HEK293 (cell line): Measurements from ENCODE around the gene ACTR1B.

Experiments used
- CTCF ChIA-PET: fragments of 350-600 bp; formaldehyde crosslinking; extraction: SDS; loops from one replicate; lab custom pipeline; 2021; ENCODE audit warnings: antibody characterized with exemption; lab: Yijun Ruan, JAX
- POLR2A ChIA-PET: fragments of 300-600 bp; formaldehyde crosslinking; extraction: SDS; loops from one replicate; lab custom pipeline; 2020; ENCODE audit warnings: antibody characterized with exemption, inconsistent platforms; lab: Yijun Ruan, JAX
- H3K27ac ChIP-seq: fragments of 200-500 bp; sonication (Bioruptor generic); 2 replicates; pipeline ENCODE4 v1.5.1; 2014; ENCODE audit warnings: low read depth, low read length, control low read depth, inconsistent platforms; ENCODE audit errors: extremely low read depth
- H3K36me3 ChIP-seq, 2 experiments: fragments of 200-500 bp in 1 of 2; sonication (Bioruptor generic) in 1 of 2; 1 replicate in 1 of 2; 2 replicates in 1 of 2; pipeline ENCODE4 v1.5.1; 2014 to 2017; ENCODE audit warnings: inconsistent platforms in 2 of 2, low read length in 2 of 2; ENCODE audit not compliant: control insufficient read depth in 2 of 2, insufficient read depth in 1 of 2
- H3K4me1 ChIP-seq: fragments of 200-500 bp; sonication (Bioruptor generic); 2 replicates; pipeline ENCODE4 v1.5.1; 2014; ENCODE audit warnings: mild to moderate bottlenecking, low read length, inconsistent platforms; ENCODE audit not compliant: control insufficient read depth, insufficient read depth
- H3K4me3 ChIP-seq: 2 replicates; pipeline ENCODE4 v1.5.1; 2011; ENCODE audit warnings: low read depth, mild to moderate bottlenecking, control low read depth, low read length, moderate library complexity
- H3K9me3 ChIP-seq: fragments of 200-500 bp; sonication (Bioruptor generic); 2 replicates; pipeline ENCODE4 v1.5.1; 2014; ENCODE audit warnings: low read depth, low read length, inconsistent platforms; ENCODE audit not compliant: control insufficient read depth, insufficient read depth
- HOXC10 ChIP-seq: sonication (generic); formaldehyde crosslinking; IDR thresholded peaks from 2 replicates; pipeline ENCODE4 v1.8.1; 2023; ENCODE audit warnings: mild to moderate bottlenecking, missing genetic modification reagents
- SCRT1 ChIP-seq: fragments of 450-650 bp; formaldehyde crosslinking; IDR thresholded peaks from 2 replicates; pipeline ENCODE4 v1.5.1; 2016; ENCODE audit warnings: missing biosample characterization, missing genetic modification characterization, borderline replicate concordance
- SP3 ChIP-seq: fragments of 450-650 bp; formaldehyde crosslinking; IDR thresholded peaks from 2 replicates; pipeline ENCODE4 v1.5.1; 2016; ENCODE audit warnings: missing biosample characterization, missing genetic modification characterization
- ZFP41 ChIP-seq: fragments of 450-650 bp; formaldehyde crosslinking; IDR thresholded peaks from 2 replicates; pipeline ENCODE4 v1.5.1; 2016; ENCODE audit warnings: missing biosample characterization, missing genetic modification characterization, borderline replicate concordance
- ZNF221 ChIP-seq: fragments of 450-650 bp; formaldehyde crosslinking; IDR thresholded peaks from 2 replicates; pipeline ENCODE4 v1.5.1; 2017; ENCODE audit warnings: missing biosample characterization, missing genetic modification characterization, borderline replicate concordance
- ZNF433 ChIP-seq: fragments of 450-650 bp; formaldehyde crosslinking; IDR thresholded peaks from 2 replicates; pipeline ENCODE4 v1.5.1; 2016; ENCODE audit warnings: missing biosample characterization, missing genetic modification characterization, low read depth
- ZNF610 ChIP-seq: fragments of 450-650 bp; formaldehyde crosslinking; IDR thresholded peaks from 2 replicates; pipeline ENCODE4 v1.5.1; 2016; ENCODE audit warnings: missing biosample characterization, missing genetic modification characterization, borderline replicate concordance
- ZNF768 ChIP-seq: fragments of 450-650 bp; formaldehyde crosslinking; IDR thresholded peaks from 2 replicates; pipeline ENCODE4 v1.5.1; 2018; ENCODE audit warnings: missing biosample characterization, mild to moderate bottlenecking, missing genetic modification characterization
- ZNF830 ChIP-seq: fragments of 450-650 bp; IDR thresholded peaks from 2 replicates; pipeline ENCODE4 v1.5.0; 2018; ENCODE audit warnings: missing biosample characterization, missing genetic modification characterization, low read depth, mild to moderate bottlenecking, moderate library complexity
- TF ChIP-seq, protein P1 (sequence below): fragments of 450-650 bp; formaldehyde crosslinking; IDR thresholded peaks from 2 replicates; pipeline ENCODE4 v1.5.1; 2016; ENCODE audit warnings: missing biosample characterization, missing genetic modification characterization, low read depth
- TF ChIP-seq, protein P2 (sequence below): fragments of 450-650 bp; formaldehyde crosslinking; IDR thresholded peaks from 2 replicates; pipeline ENCODE4 v1.5.1; 2016; ENCODE audit warnings: missing biosample characterization, missing genetic modification characterization
- TF ChIP-seq, protein P3 (sequence below): fragments of 450-650 bp; formaldehyde crosslinking; IDR thresholded peaks from 2 replicates; pipeline ENCODE4 v1.5.1; 2016; ENCODE audit warnings: missing biosample characterization, missing genetic modification characterization
- TF ChIP-seq, protein P4 (sequence below): fragments of 450-650 bp; formaldehyde crosslinking; IDR thresholded peaks from 2 replicates; pipeline ENCODE4 v1.5.1; 2016; ENCODE audit warnings: missing biosample characterization, missing genetic modification characterization
- TF ChIP-seq, protein P5 (sequence below): fragments of 450-650 bp; formaldehyde crosslinking; IDR thresholded peaks from 2 replicates; pipeline ENCODE4 v1.5.1; 2016; ENCODE audit warnings: missing biosample characterization, missing genetic modification characterization
- TF ChIP-seq, protein P6 (sequence below): fragments of 450-650 bp; formaldehyde crosslinking; IDR thresholded peaks from 2 replicates; pipeline ENCODE4 v1.5.1; 2016; ENCODE audit warnings: missing biosample characterization, missing genetic modification characterization

ACTR1B gene

DNA sequence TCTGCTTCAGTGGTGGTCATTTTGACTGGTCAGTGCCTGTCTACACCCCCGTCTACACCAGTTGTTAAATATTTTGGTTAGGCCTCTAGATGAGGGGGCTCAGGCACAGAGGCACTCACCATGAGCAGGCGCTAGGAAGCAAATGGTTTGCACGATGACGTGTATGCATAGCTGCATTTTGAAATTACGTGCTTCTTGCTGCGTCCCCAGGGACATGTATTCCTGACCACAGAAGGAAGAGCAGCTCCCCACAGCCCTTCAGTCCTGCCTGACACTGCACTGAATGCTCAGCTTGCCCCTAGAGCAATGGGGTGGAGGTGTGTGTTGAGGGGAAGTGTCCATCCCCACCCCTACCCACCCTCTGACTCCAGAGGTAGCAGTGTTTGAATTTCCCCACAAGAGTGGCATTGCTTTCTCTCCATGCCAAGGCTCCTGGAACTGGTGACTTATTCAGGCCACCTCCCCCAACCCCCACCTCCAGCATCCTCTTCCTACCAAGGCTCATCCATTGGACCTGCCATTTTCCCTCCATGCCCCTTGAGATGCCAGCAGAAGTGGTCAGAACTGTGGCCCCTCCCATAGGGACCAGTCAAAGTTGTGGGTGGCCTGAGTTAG, 38.1 kb upstream of the ACTR1B start (continued):
- TF ChIP-seq, protein P1, sequence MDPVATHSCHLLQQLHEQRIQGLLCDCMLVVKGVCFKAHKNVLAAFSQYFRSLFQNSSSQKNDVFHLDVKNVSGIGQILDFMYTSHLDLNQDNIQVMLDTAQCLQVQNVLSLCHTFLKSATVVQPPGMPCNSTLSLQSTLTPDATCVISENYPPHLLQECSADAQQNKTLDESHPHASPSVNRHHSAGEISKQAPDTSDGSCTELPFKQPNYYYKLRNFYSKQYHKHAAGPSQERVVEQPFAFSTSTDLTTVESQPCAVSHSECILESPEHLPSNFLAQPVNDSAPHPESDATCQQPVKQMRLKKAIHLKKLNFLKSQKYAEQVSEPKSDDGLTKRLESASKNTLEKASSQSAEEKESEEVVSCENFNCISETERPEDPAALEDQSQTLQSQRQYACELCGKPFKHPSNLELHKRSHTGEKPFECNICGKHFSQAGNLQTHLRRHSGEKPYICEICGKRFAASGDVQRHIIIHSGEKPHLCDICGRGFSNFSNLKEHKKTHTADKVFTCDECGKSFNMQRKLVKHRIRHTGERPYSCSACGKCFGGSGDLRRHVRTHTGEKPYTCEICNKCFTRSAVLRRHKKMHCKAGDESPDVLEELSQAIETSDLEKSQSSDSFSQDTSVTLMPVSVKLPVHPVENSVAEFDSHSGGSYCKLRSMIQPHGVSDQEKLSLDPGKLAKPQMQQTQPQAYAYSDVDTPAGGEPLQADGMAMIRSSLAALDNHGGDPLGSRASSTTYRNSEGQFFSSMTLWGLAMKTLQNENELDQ (tag by site-specific recombination) = no peak
- TF ChIP-seq ZNF610 (tag by site-specific recombination) (no peak), SCRT1 (tag by site-specific recombination) (no peak), ZNF830 (tag by site-specific recombination) (no peak), HOXC10 (CRISPR knock-in tag) (no peak), ZNF433 (no peak), ZNF768 (tag by site-specific recombination) (no peak), SP3 (tag by site-specific recombination) (no peak)
- TF ChIP-seq, protein P2, sequence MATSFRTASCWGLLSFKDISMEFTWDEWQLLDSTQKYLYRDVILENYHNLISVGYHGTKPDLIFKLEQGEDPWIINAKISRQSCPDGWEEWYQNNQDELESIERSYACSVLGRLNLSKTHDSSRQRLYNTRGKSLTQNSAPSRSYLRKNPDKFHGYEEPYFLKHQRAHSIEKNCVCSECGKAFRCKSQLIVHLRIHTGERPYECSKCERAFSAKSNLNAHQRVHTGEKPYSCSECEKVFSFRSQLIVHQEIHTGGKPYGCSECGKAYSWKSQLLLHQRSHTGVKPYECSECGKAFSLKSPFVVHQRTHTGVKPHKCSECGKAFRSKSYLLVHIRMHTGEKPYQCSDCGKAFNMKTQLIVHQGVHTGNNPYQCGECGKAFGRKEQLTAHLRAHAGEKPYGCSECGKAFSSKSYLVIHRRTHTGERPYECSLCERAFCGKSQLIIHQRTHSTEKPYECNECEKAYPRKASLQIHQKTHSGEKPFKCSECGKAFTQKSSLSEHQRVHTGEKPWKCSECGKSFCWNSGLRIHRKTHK (tag by site-specific recombination) = no peak
- TF ChIP-seq, protein P3, sequence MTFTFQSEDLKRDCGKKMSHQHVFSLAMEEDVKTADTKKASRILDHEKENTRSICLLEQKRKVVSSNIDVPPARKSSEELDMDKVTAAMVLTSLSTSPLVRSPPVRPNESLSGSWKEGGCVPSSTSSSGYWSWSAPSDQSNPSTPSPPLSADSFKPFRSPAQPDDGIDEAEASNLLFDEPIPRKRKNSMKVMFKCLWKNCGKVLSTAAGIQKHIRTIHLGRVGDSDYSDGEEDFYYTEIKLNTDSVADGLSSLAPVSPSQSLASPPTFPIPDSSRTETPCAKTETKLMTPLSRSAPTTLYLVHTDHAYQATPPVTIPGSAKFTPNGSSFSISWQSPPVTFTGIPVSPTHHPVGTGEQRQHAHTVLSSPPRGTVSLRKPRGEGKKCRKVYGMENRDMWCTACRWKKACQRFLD (tag by site-specific recombination) = no peak
- TF ChIP-seq, protein P4, sequence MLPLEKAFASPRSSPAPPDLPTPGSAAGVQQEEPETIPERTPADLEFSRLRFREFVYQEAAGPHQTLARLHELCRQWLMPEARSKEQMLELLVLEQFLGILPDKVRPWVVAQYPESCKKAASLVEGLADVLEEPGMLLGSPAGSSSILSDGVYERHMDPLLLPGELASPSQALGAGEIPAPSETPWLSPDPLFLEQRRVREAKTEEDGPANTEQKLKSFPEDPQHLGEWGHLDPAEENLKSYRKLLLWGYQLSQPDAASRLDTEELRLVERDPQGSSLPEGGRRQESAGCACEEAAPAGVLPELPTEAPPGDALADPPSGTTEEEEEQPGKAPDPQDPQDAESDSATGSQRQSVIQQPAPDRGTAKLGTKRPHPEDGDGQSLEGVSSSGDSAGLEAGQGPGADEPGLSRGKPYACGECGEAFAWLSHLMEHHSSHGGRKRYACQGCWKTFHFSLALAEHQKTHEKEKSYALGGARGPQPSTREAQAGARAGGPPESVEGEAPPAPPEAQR (tag by site-specific recombination) = no peak

DNA sequence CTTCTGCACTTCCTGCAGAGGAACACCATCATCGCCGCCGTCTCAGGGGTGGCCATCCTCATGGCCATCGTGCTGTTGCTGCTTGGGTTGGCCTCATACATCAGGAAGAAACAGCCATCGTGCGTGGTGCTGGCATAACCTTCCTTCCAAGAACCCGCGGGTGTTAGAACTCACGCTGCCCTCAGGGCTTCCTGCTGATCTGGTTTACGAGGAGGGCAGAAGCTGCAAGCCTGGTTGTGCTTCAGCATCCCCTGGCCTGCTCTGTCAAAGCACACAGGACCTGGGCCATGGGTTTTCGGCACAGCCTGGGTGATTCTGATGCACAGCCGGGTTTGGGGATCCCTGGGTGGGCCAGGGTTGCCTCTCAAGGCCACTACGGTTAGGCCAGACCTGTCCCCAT, 37.3 kb upstream of the ACTR1B start:
- CTCF ChIA-PET = interaction anchor here (0.6 to 7.4 kb wide), 6 partner anchors 8 to 684 kb away, joined by 3 to 130 read pairs (median 29); partner anchors contain the start of gene ANKRD36B
- no peak overlapping the region for H3K4me3 ChIP-seq
- no peaks in the 10 kb centered on the region for H3K4me1 ChIP-seq
- TF ChIP-seq HOXC10 (CRISPR knock-in tag) (no peak), ZNF221 (tag by site-specific recombination) (no peak), ZFP41 (tag by site-specific recombination) (no peak)
- TF ChIP-seq, protein P5, sequence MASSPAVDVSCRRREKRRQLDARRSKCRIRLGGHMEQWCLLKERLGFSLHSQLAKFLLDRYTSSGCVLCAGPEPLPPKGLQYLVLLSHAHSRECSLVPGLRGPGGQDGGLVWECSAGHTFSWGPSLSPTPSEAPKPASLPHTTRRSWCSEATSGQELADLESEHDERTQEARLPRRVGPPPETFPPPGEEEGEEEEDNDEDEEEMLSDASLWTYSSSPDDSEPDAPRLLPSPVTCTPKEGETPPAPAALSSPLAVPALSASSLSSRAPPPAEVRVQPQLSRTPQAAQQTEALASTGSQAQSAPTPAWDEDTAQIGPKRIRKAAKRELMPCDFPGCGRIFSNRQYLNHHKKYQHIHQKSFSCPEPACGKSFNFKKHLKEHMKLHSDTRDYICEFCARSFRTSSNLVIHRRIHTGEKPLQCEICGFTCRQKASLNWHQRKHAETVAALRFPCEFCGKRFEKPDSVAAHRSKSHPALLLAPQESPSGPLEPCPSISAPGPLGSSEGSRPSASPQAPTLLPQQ (tag by site-specific recombination) = no peak
- TF ChIP-seq, protein P6, sequence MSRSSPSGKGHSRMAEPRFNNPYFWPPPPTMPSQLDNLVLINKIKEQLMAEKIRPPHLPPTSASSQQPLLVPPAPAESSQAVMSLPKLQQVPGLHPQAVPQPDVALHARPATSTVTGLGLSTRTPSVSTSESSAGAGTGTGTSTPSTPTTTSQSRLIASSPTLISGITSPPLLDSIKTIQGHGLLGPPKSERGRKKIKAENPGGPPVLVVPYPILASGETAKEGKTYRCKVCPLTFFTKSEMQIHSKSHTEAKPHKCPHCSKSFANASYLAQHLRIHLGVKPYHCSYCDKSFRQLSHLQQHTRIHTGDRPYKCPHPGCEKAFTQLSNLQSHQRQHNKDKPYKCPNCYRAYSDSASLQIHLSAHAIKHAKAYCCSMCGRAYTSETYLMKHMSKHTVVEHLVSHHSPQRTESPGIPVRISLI = no peak
- H3K9me3 ChIP-seq = no peaks in the 10 kb centered on the region
- no peaks in the 10 kb centered on the region for H3K36me3 ChIP-seq
- POLR2A ChIA-PET = no interaction called here
- H3K27ac ChIP-seq = no peak overlapping the region
